ENCODE data around the gene KIAA1671. TPM values are rescaled to one million over a fixed set of nuclear protein-coding genes. Genes with fewer than 3 reads are reported as not detected.

Gene KIAA1671
- total RNA-seq, 1 donor: 10.7 TPM

DNA sequence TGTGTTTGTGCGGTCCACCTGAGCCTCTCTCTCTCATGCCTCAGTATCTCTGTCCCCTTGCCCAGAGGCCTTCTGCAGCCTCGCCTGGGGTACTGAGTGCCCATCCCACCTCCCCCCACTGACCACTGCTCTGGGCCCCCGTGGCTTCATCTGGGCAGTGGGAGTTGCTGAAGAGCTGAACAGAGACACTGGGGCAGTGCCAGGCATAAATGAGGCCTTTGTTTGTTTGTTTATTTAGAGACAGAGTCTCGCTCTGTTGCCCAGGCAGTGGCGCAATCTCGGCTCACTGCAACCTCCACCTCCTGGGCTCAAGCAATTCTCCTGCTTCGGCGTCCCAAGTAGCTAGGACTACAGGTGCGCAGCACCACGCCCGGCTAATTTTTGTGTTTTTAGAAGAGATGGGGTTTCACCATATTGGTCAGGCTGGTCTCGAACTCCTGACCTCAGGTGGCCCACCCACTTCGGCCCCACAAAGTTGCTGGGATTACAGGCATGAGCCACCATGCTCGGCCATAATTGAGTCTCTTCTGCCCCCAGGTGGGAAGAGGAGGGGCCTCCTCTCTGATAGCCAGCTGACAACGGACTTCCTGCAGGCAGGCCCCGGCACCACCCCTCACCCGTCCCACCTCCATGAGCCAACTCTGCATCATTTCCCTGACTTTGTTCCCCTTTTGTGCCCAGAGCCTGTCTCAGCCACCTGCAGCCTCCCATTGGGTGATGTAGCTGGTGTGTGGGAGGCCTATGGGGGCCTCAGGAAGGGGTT is 256.4 kb downstream of the KIAA1671 start:
- no peak for TF ChIP-seq CTCF (IDR thresholded peaks at IDR 0.05; ENCODE audit: insufficient read depth, low read length)
- H3K4me3 ChIP-seq (ENCODE audit: low read depth, low read length): no peak overlapping the region
- DNase-seq (ENCODE audit: low read depth): no peak

DNA sequence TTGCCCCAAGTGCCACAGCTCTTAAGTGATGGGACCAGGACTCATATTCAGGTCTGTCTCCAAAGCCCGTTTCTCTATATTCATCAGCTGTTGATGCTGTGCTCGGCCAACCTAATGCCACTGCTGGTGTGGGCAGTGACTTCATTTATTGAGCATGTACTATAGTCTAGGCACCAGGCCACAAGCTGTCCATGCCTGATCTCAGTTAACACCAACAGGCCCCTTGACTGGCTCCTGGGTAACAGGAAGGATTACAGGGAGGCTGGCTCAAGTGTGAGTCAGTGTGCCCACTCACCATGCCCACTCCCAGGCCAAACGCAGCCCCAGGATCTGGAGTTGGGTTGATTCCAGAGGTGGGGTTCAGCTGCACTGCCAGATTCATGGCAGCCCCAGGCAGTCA is 258.3 kb downstream of the KIAA1671 start:
- H3K4me3 ChIP-seq (ENCODE audit: low read depth, low read length): no peak overlapping the region
- TF ChIP-seq CTCF (IDR thresholded peaks at IDR 0.05; ENCODE audit: insufficient read depth, low read length): no peak
- no peak for DNase-seq (ENCODE audit: low read depth)

DNA sequence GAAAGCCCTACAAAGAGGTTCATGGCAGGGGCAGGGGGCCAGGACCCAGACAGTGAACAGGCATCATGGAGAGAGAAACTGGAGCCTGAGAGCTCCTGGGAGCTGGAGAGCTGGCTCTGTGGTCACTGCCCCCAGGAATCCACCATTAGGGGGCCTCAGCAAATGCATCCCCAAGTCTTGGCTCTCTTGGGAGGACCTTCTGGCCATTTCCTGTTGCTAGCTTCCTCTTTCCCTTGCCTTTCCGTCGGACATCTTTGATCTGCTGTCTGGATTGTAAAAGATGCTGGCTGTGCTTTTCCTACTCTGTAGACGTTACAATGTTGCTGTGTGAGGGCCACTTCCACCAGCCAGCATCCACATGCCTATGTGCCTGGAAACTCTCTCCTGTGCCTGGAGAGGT is 259.8 kb downstream of the KIAA1671 start:
- no peak for TF ChIP-seq CTCF (IDR thresholded peaks at IDR 0.05; ENCODE audit: insufficient read depth, low read length)
- H3K4me3 ChIP-seq (ENCODE audit: low read depth, low read length): no peak overlapping the region
- no peak for DNase-seq (ENCODE audit: low read depth)

DNA sequence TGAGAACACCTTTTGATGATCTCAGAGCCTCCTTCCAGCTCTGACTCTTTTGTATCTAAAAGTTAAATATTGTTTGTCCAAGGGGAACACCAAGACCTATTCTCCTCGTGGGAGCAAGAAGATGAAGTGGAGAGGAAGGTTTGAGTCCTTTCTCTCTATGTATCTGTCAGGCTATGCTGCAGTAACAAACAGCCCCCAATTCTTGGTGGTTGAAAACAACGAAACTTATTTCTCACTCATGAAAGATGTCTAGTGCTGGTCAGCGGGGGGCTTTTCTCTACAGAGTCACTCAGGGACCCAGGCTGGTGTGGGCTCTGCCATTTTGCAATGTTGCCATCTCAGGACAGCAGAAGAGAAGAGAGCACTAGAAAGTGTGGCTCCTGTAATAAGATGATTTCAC is 260.7 kb downstream of the KIAA1671 start:
- no peak for DNase-seq (ENCODE audit: low read depth)
- H3K4me3 ChIP-seq (ENCODE audit: low read depth, low read length): no peak overlapping the region
- no peak for TF ChIP-seq CTCF (IDR thresholded peaks at IDR 0.05; ENCODE audit: insufficient read depth, low read length)

DNA sequence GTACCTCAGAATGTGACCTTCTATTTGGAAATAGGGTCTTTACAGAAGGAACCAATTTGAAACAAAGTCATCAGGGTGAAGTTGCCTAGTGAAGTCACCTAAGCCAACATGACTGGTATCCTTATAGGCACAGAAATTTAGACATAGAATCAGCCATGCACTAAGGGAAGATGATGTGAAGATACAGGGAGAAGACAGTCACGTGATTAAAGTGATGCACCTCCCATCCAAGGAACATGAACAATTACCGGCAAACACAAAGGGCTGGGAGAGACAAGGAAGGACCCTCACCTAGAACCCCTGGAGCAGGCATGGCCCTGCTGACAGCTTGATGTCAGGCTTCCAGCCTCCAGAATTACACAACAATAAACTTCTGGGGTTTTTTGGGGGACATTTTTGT is 263.7 kb downstream of the KIAA1671 start:
- no peak for DNase-seq (ENCODE audit: low read depth)
- no peak for TF ChIP-seq CTCF (IDR thresholded peaks at IDR 0.05; ENCODE audit: insufficient read depth, low read length)
- H3K4me3 ChIP-seq (ENCODE audit: low read depth, low read length): no peak overlapping the region

DNA sequence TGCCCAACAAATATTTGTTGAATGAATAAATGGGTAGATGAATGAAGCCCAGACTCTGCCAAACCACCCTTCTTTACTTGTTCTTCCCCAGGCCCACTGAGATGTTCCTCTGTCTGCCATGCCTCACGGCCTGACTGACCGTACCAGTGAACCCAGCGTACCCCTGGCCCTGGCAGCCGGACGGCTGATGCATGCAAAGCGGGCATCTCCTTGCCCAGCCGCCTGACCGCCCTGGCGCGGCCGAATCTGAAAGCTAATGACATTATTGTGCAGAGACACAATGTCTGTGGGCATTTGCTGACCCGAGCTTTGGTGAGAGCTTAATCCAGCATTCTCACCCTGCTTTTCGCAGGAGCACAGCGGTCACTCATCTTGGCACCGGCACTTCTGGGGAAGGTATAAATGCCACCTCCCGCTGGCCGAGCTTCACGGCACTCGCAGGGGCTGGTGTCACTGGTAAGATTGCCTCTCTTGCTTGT is 266.7 kb downstream of the KIAA1671 start, which contains the start of gene CRYBB2:
CRYBB2 (plus strand) TSS at position 429 of the 479 bp plus-strand sequence. CDS start 1,791 bp downstream, outside the sequence.
- no peak for TF ChIP-seq CTCF (IDR thresholded peaks at IDR 0.05; ENCODE audit: insufficient read depth, low read length)
- H3K4me3 ChIP-seq (ENCODE audit: low read depth, low read length): no peak within 1 kb of the TSS
- DNase-seq (ENCODE audit: low read depth): no peak

All from fibroblast of the aortic adventitia (primary cell).